H9 (cell line): Measurements from ENCODE around the gene CMTM4. TPM values are rescaled to one million over a fixed set of nuclear protein-coding genes. Genes with fewer than 3 reads are reported as not detected.
"Not testable (repeated sequence)": the region's sequence is repeated elsewhere in the genome, so short reads cannot be mapped to it uniquely, and the experiment has no call there.

Experiments used
- DNase-seq: peaks from one replicate; pipeline ENCODE4 v3.0.0-alpha.2; 2017
- H2AFZ ChIP-seq: one replicate; pipeline ENCODE4 v1.6.1; 2013; ENCODE audit warnings: mild to moderate bottlenecking, low read length, control low read depth, moderate library complexity
- H2AK5ac ChIP-seq: 2 replicates; pipeline ENCODE4 v1.6.1; 2013; ENCODE audit warnings: low read length, control low read depth, mixed read lengths; ENCODE audit not compliant: insufficient read length
- H2BK120ac ChIP-seq: one replicate; pipeline ENCODE4 v1.6.1; 2013; ENCODE audit warnings: low read depth, mild to moderate bottlenecking, low read length, control low read depth, inconsistent platforms; ENCODE audit not compliant: poor library complexity, severe bottlenecking
- H2BK12ac ChIP-seq: 2 replicates; pipeline ENCODE4 v1.6.1; 2013; ENCODE audit warnings: low read length, control low read depth, mixed read lengths, low read depth; ENCODE audit not compliant: insufficient read length
- H2BK15ac ChIP-seq: 2 replicates; pipeline ENCODE4 v1.6.1; 2013; ENCODE audit warnings: low read depth, low read length, control low read depth
- H2BK20ac ChIP-seq: one replicate; pipeline ENCODE4 v1.6.1; 2013; ENCODE audit warnings: low read depth, mild to moderate bottlenecking, low read length, control low read depth, inconsistent platforms; ENCODE audit not compliant: poor library complexity, severe bottlenecking
- H2BK5ac ChIP-seq: 2 replicates; pipeline ENCODE4 v1.6.1; 2013; ENCODE audit warnings: low read length, control low read depth, mixed read lengths; ENCODE audit not compliant: insufficient read length
- H3K14ac ChIP-seq: 2 replicates; pipeline ENCODE4 v1.6.1; 2013; ENCODE audit warnings: low read length, control low read depth; ENCODE audit not compliant: insufficient read depth
- H3K18ac ChIP-seq: 2 replicates; pipeline ENCODE4 v1.6.1; 2013; ENCODE audit warnings: low read depth, mild to moderate bottlenecking, mixed read lengths, low read length, control low read depth; ENCODE audit not compliant: insufficient read length
- H3K23ac ChIP-seq: 2 replicates; pipeline ENCODE4 v1.6.1; 2013; ENCODE audit warnings: low read length, control low read depth, mixed read lengths, low read depth; ENCODE audit not compliant: insufficient read length
- H3K23me2 ChIP-seq: 2 replicates; pipeline ENCODE4 v1.6.1; 2013; ENCODE audit warnings: low read depth, mild to moderate bottlenecking, mixed read lengths, low read length, control low read depth; ENCODE audit not compliant: insufficient read length, poor library complexity, severe bottlenecking
- H3K27ac ChIP-seq: 2 replicates; pipeline ENCODE4 v1.5.1; 2013; ENCODE audit warnings: low read length, control low read depth, mixed read lengths, low read depth; ENCODE audit not compliant: insufficient read length
- H3K27me3 ChIP-seq: 2 replicates; pipeline ENCODE4 v1.6.1; 2013; ENCODE audit warnings: low read length, control low read depth, inconsistent platforms; ENCODE audit not compliant: insufficient read depth
- H3K4ac ChIP-seq: 2 replicates; pipeline ENCODE4 v1.6.1; 2013; ENCODE audit warnings: low read depth, mild to moderate bottlenecking, control low read depth, inconsistent platforms, low read length, moderate library complexity
- H3K4me1 ChIP-seq: 2 replicates; pipeline ENCODE4 v1.6.1; 2013; ENCODE audit warnings: low read length, control low read depth, inconsistent platforms; ENCODE audit not compliant: insufficient read depth
- H3K4me2 ChIP-seq: 2 replicates; pipeline ENCODE4 v1.6.1; 2013; ENCODE audit warnings: low read length, control low read depth, mixed read lengths; ENCODE audit not compliant: insufficient read length, insufficient read depth
- H3K56ac ChIP-seq: 2 replicates; pipeline ENCODE4 v1.6.1; 2013; ENCODE audit warnings: low read depth, mild to moderate bottlenecking, mixed read lengths, low read length, control low read depth; ENCODE audit not compliant: insufficient read length
- H3K79me1 ChIP-seq: 2 replicates; pipeline ENCODE4 v1.6.1; 2013; ENCODE audit warnings: low read depth, mild to moderate bottlenecking, moderate library complexity, low read length, control low read depth, inconsistent platforms; ENCODE audit not compliant: insufficient read depth, poor library complexity, severe bottlenecking
- H3K79me2 ChIP-seq: 2 replicates; pipeline ENCODE4 v1.6.1; 2013; ENCODE audit warnings: low read length, control low read depth, inconsistent platforms; ENCODE audit not compliant: insufficient read depth
- H3K9ac ChIP-seq: 2 replicates; pipeline ENCODE4 v1.6.1; 2013; ENCODE audit warnings: low read length, control low read depth, mixed read lengths; ENCODE audit not compliant: insufficient read length; ENCODE audit errors: extremely low read depth
- H3K9me3 ChIP-seq: one replicate; pipeline ENCODE4 v1.6.1; 2013; ENCODE audit warnings: low read depth, low read length, inconsistent platforms; ENCODE audit not compliant: control insufficient read depth
- H3T11ph ChIP-seq: one replicate; pipeline ENCODE4 v1.6.1; 2013; ENCODE audit warnings: mild to moderate bottlenecking, low read length, control low read depth, inconsistent platforms
- H4K20me1 ChIP-seq: one replicate; pipeline ENCODE4 v1.6.1; 2013; ENCODE audit not compliant: control insufficient read depth, insufficient read length, insufficient read depth
- H4K5ac ChIP-seq: 2 replicates; pipeline ENCODE4 v1.6.1; 2013; ENCODE audit warnings: low read depth, mild to moderate bottlenecking, mixed read lengths, low read length, control low read depth; ENCODE audit not compliant: insufficient read length
- H4K8ac ChIP-seq: replicated peaks from 2 replicates; pipeline ENCODE4 v1.6.1; 2013; ENCODE audit warnings: low read length, control low read depth, mixed read lengths, low read depth; ENCODE audit not compliant: insufficient read length
- H4K91ac ChIP-seq: 2 replicates; pipeline ENCODE4 v1.6.1; 2013; ENCODE audit warnings: low read depth, mild to moderate bottlenecking, moderate library complexity, mixed read lengths, low read length, control low read depth; ENCODE audit not compliant: insufficient read length
- H3K27ac Mint-ChIP-seq, 3 experiments: 2 replicates in 2 of 3; 3 replicates in 1 of 3; pipeline ENCODE4 v1.8.0; 2020 to 2021; ENCODE audit warnings: mixed read lengths in 3 of 3, mild to moderate bottlenecking in 1 of 3, moderate library complexity in 1 of 3
- H3K27me3 Mint-ChIP-seq: 2 replicates; pipeline ENCODE4 v1.8.0; 2021; ENCODE audit warnings: low read depth, mild to moderate bottlenecking, moderate library complexity, mixed read lengths
- H3K36me3 Mint-ChIP-seq, 3 experiments: 2 replicates in 2 of 3; 3 replicates in 1 of 3; pipeline ENCODE4 v1.8.0; 2020 to 2021; ENCODE audit warnings: low read depth in 3 of 3, mixed read lengths in 3 of 3; ENCODE audit not compliant: insufficient read depth in 1 of 3
- H3K4me1 Mint-ChIP-seq, 2 experiments: 2 replicates each; pipeline ENCODE4 v1.8.0; 2020; ENCODE audit warnings: mixed read lengths in 2 of 2
- H3K4me3 Mint-ChIP-seq, 2 experiments: 2 replicates in 1 of 2; 3 replicates in 1 of 2; pipeline ENCODE4 v1.8.0; 2020 to 2021; ENCODE audit warnings: mild to moderate bottlenecking in 2 of 2, mixed read lengths in 2 of 2, moderate library complexity in 1 of 2
- H3K9me3 Mint-ChIP-seq, 2 experiments: 2 replicates in 1 of 2; 3 replicates in 1 of 2; pipeline ENCODE4 v1.8.0; 2020; ENCODE audit warnings: mild to moderate bottlenecking in 2 of 2, mixed read lengths in 2 of 2, moderate library complexity in 1 of 2
- CTCF ChIP-seq: fragments of 200-600 bp; sonication (generic); conservative IDR thresholded peaks from 3 replicates; pipeline ENCODE4 v1.8.0; 2021; ENCODE audit warnings: antibody characterized with exemption, mild to moderate bottlenecking
- WGBS: extraction: QIAGEN DNeasy Blood & Tissue Kit; methylation state at CpG from one replicate; pipeline ENCODE4 v1.1.7; 2013; ENCODE audit warnings: missing lambda C conversion rate, low lambda C conversion rate, mixed read lengths; ENCODE audit not compliant: insufficient read length; ENCODE audit errors: extremely low coverage; 5-methylcytosine and 5-hydroxymethylcytosine counted together
- total RNA-seq: library from RNA; stranded (reverse); gene quantifications from 2 replicates; pipeline ENCODE4 v1.2.1, GENCODE V29; 2021

Gene CMTM4
- total RNA-seq, 1 experiment from 2014 or later: 40.5 TPM

DNA sequence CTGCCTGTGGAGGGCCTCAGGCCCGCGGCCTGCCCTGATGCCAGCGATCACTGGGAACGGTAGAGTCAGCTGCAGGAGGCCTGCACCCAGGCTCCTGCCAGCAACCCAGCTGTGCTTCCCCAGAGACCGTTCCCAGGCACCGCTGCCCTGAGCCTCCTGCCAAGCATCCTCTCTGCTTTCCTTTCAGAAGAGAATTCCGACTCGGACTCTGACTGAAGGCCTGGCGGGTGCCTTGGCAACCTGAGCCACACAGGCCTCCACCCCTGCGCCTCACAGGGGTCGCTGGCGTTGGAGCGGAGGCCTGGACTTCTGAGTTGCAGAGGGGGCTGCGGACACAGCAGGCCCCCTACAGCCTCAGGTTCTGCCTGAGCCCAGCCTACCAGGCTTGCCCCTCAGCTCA, 84.1 kb downstream of the CMTM4 start:
- Histone ChIP-seq H3T11ph (no peak overlapping the region), H2BK5ac (no peak overlapping the region), H2AK5ac (no peak overlapping the region), H4K5ac (no peak overlapping the region), H3K23me2 (no peaks in the 10 kb centered on the region), H3K27ac (no peak overlapping the region), H4K8ac (no peak overlapping the region), H3K4ac (no peak overlapping the region), H4K91ac (no peak overlapping the region), H3K79me1 (no peaks in the 10 kb centered on the region), H3K27me3 (no peaks in the 10 kb centered on the region), H3K79me2 (no peaks in the 10 kb centered on the region), H3K14ac (no peak overlapping the region), H3K23ac (no peak overlapping the region), H3K18ac (no peak overlapping the region), H2BK120ac (no peak overlapping the region), H3K4me1 (peaks cover 5% of the 10 kb centered on the region; the same call in 1 of the 2 replicates), H3K56ac (no peak overlapping the region), H4K20me1 (no peaks in the 10 kb centered on the region), H3K9me3 (no peaks in the 10 kb centered on the region), H2AFZ (no peak overlapping the region), H2BK15ac (no peak overlapping the region), H2BK12ac (no peak overlapping the region), H3K9ac (no peak overlapping the region), H3K4me2 (no peak overlapping the region), H2BK20ac (no peak overlapping the region)
- TF ChIP-seq CTCF: no peak
- no peaks in the 10 kb centered on the region; the same call in none of the 2 replicates for H3K27me3 Mint-ChIP-seq
- peaks cover 40 to 67% (median 67%) of the 10 kb centered on the region in 3 experiments for H3K36me3 Mint-ChIP-seq
- H3K4me3 Mint-ChIP-seq: no peak overlapping the region
- H3K27ac Mint-ChIP-seq: 0 out of 7 replicates have a peak overlapping the region, but pooled peaks of 1 of the 3 experiments have one; percentile 52
- peaks cover 31 to 41% of the 10 kb centered on the region in 2 experiments for H3K4me1 Mint-ChIP-seq
- WGBS: no CpG with 5 or more reads among the region's 14 CpGs
- H3K9me3 Mint-ChIP-seq: no peaks in the 10 kb centered on the region; a peak in 1 of 5 replicates
- no peak for DNase-seq

DNA sequence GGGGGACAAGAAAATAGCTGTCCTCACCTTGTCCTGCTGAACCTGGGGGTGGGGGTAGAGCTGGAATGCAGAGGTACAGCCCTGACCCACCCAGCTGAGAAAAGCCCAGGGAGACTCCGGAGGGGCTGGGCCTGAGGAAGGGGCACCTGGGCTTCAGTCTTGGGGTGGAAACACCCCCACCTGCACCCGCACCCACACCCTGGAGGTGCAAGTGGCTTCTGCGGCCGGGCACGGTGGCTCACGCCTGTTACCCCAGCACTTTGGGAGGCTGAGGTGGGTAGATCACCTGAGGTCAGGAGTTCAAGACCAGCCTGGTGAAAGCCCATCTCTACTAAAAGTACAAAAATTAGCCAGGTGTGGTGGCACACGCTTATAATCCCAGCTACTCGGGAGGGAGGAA, 84.6 kb downstream of the CMTM4 start:
- not testable (repeated sequence) for H4K20me1 ChIP-seq, H3T11ph ChIP-seq, H2AK5ac ChIP-seq, H3K4me1 ChIP-seq, H3K14ac ChIP-seq, H2BK15ac ChIP-seq, H2BK120ac ChIP-seq, H3K9me3 Mint-ChIP-seq, H3K79me2 ChIP-seq, H3K4me2 ChIP-seq, H2BK5ac ChIP-seq, H3K23ac ChIP-seq, H3K18ac ChIP-seq, H3K4ac ChIP-seq, H3K9ac ChIP-seq, H2BK12ac ChIP-seq, H3K27me3 Mint-ChIP-seq, H3K4me3 Mint-ChIP-seq, H4K5ac ChIP-seq, DNase-seq, H2AFZ ChIP-seq, H2BK20ac ChIP-seq, H3K9me3 ChIP-seq, H4K8ac ChIP-seq, H3K23me2 ChIP-seq, H3K56ac ChIP-seq, H3K27me3 ChIP-seq, H3K79me1 ChIP-seq, H3K27ac ChIP-seq, H4K91ac ChIP-seq
- Mint-ChIP-seq H3K36me3 (peaks cover 40 to 67% (median 63%) of the 10 kb centered on the region in 3 experiments), H3K27ac (peak overlapping the region in 1 of 3 experiments; percentile 52; a peak in 1 of 7 replicates), H3K4me1 (peaks cover 26 to 37% of the 10 kb centered on the region in 2 experiments)
- no CpG with 5 or more reads among the region's 8 CpGs for WGBS
